GM18868 (cell line): ENCODE results near the gene HSD17B2.
"Not testable (repeated sequence)": the region's sequence is repeated elsewhere in the genome, so short reads cannot be mapped to it uniquely, and the experiment has no call there.

Experiments used
- ATAC-seq: cut with Tn5 transposase; IDR thresholded peaks from one replicate; pipeline ENCODE4 v1.9.1; 2021; ENCODE audit warnings: mild to moderate bottlenecking, moderate library complexity; ENCODE audit not compliant: unreplicated experiment

The HSD17B2 gene

GRCh38 chr16:82074019-82074558 lies 39.0 kb downstream of the HSD17B2 start:
- no peak for ATAC-seq

GRCh38 chr16:82078125-82078524 lies 43.1 kb downstream of the HSD17B2 start:
- ATAC-seq, result no peak

- no peak for ATAC-seq
Observed at GRCh38 chr16:82079892-82080291, 44.8 kb downstream of the HSD17B2 start.

- no peak for ATAC-seq
Observed at GRCh38 chr16:82081264-82081663, 46.2 kb downstream of the HSD17B2 start.

GRCh38 chr16:82082097-82082496 lies 47.0 kb downstream of the HSD17B2 start:
- ATAC-seq, result no peak

- no peak for ATAC-seq
Observed at GRCh38 chr16:82082543-82083244, 47.6 kb downstream of the HSD17B2 start.

GRCh38 chr16:82083710-82084353 lies 48.8 kb downstream of the HSD17B2 start:
- ATAC-seq, result no peak

GRCh38 chr16:82085011-82085779 lies 50.1 kb downstream of the HSD17B2 start:
- ATAC-seq, result no peak

GRCh38 chr16:82088483-82088882 lies 53.4 kb downstream of the HSD17B2 start:
- no peak for ATAC-seq

GRCh38 chr16:82091241-82091640 lies 56.2 kb downstream of the HSD17B2 start:
- ATAC-seq, result no peak

GRCh38 chr16:82092711-82093110 lies 57.7 kb downstream of the HSD17B2 start:
- no peak for ATAC-seq

- ATAC-seq, result no peak
Observed at GRCh38 chr16:82093666-82094300, 58.7 kb downstream of the HSD17B2 start.

GRCh38 chr16:82094942-82095540 lies 60.0 kb downstream of the HSD17B2 start:
- ATAC-seq, result no peak

GRCh38 chr16:82096641-82097040 lies 61.6 kb downstream of the HSD17B2 start:
- no peak for ATAC-seq

- ATAC-seq, result no peak
Observed at GRCh38 chr16:82105107-82105506, 70.1 kb downstream of the HSD17B2 start.

- ATAC-seq, result no peak
Observed at GRCh38 chr16:82108100-82108499, 73.0 kb downstream of the HSD17B2 start.

- ATAC-seq, result no peak
Observed at GRCh38 chr16:82108774-82109173, 73.7 kb downstream of the HSD17B2 start.

GRCh38 chr16:82109266-82109665 lies 74.2 kb downstream of the HSD17B2 start:
- not testable (repeated sequence) for ATAC-seq

GRCh38 chr16:82111944-82112343 lies 76.9 kb downstream of the HSD17B2 start:
- ATAC-seq, result no peak

- ATAC-seq, result no peak
Observed at GRCh38 chr16:82113741-82114140, 78.7 kb downstream of the HSD17B2 start.

- ATAC-seq, result no peak
Observed at GRCh38 chr16:82116535-82116934, 81.5 kb downstream of the HSD17B2 start.
